ENCODE data around the gene FAM111A. TPM values are rescaled to one million over a fixed set of nuclear protein-coding genes. Genes with fewer than 3 reads are reported as not detected.

FAM111A gene
- total and polyA plus RNA-seq, 9 of the 15 experiments (the other 6 are each of a cell fraction or from before 2014, with no cell fraction given), result 14.8 to 30.6 (median 20.1) TPM

DNA sequence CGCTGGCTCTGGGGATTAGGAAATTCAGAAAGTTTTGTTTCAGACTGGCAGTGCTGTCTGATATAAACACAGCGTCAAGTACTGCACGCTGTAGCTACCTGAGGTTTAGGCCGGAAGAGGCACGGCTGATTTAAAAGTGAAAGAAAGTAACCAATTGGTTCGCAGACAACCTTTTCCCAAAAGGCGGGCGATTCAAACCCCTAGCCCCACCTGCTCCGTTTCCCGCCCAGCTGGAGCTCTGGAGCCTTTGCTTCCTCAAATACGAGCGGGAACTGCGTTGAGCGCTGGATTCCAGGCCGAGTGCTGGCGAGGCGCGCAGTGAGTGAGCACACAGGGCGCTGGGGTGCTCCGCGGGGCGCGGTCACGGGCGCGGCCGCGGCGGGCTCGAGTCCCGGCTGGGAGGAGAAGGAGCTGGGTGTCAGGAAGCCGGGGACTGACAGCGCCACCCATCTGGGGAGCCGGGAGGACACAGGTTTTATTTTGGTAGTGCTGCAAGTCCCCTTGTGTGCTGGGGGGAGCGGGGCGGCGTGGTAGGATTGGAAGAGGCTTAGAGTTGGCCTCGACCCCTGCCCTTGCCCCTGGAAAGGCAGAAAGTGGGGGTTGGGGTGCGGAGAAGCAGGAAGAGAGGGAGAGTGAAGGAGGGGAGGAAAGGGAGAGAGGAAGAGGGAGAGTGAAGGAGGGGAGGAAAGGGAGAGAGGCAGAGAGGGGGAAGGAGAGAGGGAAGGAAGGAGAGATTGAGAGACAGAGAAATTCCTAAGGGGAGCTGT, 2.1 kb downstream of the FAM111A start (continued):
- TF ChIP-seq NR2C2 (CRISPR knock-in tag; IDR thresholded peaks at IDR 0.05) (peak; percentile 89), NR2C2 (tag; IDR thresholded peaks at IDR 0.05) (peak; percentile 45), IRF2 (CRISPR knock-in tag; IDR thresholded peaks at IDR 0.05) (peak; percentile 94), NRF1 (conservative IDR thresholded peaks at IDR 0.05 in 1 of 2, IDR thresholded peaks at IDR 0.05 in 1 of 2) (peak; percentile 36 to 55; a peak in 3 of 4 replicates), DPF2 (IDR thresholded peaks at IDR 0.05) (peak; percentile 39; the same call in 1 of the 2 replicates), HDAC1 (IDR thresholded peaks at IDR 0.05) (peak in 1 of 2 experiments; percentile 91; a peak in 2 of 4 replicates), CTBP1 (IDR thresholded peaks at IDR 0.05; ENCODE audit: borderline replicate concordance) (peak; percentile 60), MAZ (CRISPR knock-in tag; conservative IDR thresholded peaks at IDR 0.05 in 1 of 2, IDR thresholded peaks at IDR 0.05 in 1 of 2) (peak; percentile 56 to 94; a peak in 3 of 4 replicates), LCOR (CRISPR knock-in tag; IDR thresholded peaks at IDR 0.05) (peak; percentile 100), L3MBTL2 (IDR thresholded peaks at IDR 0.05) (peak; percentile 100), TCF3 (CRISPR knock-in tag; IDR thresholded peaks at IDR 0.05) (peak; percentile 35; the same call in 1 of the 2 replicates), POLR2G (IDR thresholded peaks at IDR 0.05; ENCODE audit: low read depth, low read length) (peak; percentile 92), ZNF444 (CRISPR knock-in tag; IDR thresholded peaks at IDR 0.05) (no peak), CBFA2T3 (IDR thresholded peaks at IDR 0.05) (0 out of 2 replicates have a peak, but pooled peaks have one; percentile 2), ZNF133 (CRISPR knock-in tag; IDR thresholded peaks at IDR 0.05) (no peak), POLR2AphosphoS2 (IDR thresholded peaks at IDR 0.05; ENCODE audit: low read length) (no peak), ZNF24 (IDR thresholded peaks at IDR 0.05) (peak; percentile 60; the same call in 1 of the 2 replicates)
- TF ChIP-seq, protein P1, sequence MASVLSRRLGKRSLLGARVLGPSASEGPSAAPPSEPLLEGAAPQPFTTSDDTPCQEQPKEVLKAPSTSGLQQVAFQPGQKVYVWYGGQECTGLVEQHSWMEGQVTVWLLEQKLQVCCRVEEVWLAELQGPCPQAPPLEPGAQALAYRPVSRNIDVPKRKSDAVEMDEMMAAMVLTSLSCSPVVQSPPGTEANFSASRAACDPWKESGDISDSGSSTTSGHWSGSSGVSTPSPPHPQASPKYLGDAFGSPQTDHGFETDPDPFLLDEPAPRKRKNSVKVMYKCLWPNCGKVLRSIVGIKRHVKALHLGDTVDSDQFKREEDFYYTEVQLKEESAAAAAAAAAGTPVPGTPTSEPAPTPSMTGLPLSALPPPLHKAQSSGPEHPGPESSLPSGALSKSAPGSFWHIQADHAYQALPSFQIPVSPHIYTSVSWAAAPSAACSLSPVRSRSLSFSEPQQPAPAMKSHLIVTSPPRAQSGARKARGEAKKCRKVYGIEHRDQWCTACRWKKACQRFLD (CRISPR knock-in tag; IDR thresholded peaks at IDR 0.05), result peak; percentile 91
- TF ChIP-seq, protein P2, sequence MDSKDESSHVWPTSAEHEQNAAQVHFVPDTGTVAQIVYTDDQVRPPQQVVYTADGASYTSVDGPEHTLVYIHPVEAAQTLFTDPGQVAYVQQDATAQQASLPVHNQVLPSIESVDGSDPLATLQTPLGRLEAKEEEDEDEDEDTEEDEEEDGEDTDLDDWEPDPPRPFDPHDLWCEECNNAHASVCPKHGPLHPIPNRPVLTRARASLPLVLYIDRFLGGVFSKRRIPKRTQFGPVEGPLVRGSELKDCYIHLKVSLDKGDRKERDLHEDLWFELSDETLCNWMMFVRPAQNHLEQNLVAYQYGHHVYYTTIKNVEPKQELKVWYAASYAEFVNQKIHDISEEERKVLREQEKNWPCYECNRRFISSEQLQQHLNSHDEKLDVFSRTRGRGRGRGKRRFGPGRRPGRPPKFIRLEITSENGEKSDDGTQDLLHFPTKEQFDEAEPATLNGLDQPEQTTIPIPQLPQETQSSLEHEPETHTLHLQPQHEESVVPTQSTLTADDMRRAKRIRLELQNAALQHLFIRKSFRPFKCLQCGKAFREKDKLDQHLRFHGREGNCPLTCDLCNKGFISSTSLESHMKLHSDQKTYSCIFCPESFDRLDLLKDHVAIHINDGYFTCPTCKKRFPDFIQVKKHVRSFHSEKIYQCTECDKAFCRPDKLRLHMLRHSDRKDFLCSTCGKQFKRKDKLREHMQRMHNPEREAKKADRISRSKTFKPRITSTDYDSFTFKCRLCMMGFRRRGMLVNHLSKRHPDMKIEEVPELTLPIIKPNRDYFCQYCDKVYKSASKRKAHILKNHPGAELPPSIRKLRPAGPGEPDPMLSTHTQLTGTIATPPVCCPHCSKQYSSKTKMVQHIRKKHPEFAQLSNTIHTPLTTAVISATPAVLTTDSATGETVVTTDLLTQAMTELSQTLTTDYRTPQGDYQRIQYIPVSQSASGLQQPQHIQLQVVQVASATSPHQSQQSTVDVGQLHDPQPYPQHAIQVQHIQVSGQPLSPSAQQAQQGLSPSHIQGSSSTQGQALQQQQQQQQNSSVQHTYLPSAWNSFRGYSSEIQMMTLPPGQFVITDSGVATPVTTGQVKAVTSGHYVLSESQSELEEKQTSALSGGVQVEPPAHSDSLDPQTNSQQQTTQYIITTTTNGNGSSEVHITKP (IDR thresholded peaks at IDR 0.05; ENCODE audit: partially characterized antibody), result peak; percentile 24
- TF ChIP-seq, protein P3, sequence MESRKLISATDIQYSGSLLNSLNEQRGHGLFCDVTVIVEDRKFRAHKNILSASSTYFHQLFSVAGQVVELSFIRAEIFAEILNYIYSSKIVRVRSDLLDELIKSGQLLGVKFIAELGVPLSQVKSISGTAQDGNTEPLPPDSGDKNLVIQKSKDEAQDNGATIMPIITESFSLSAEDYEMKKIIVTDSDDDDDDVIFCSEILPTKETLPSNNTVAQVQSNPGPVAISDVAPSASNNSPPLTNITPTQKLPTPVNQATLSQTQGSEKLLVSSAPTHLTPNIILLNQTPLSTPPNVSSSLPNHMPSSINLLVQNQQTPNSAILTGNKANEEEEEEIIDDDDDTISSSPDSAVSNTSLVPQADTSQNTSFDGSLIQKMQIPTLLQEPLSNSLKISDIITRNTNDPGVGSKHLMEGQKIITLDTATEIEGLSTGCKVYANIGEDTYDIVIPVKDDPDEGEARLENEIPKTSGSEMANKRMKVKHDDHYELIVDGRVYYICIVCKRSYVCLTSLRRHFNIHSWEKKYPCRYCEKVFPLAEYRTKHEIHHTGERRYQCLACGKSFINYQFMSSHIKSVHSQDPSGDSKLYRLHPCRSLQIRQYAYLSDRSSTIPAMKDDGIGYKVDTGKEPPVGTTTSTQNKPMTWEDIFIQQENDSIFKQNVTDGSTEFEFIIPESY (CRISPR knock-in tag; IDR thresholded peaks at IDR 0.05), result peak; percentile 92
- TF ChIP-seq, protein P4, sequence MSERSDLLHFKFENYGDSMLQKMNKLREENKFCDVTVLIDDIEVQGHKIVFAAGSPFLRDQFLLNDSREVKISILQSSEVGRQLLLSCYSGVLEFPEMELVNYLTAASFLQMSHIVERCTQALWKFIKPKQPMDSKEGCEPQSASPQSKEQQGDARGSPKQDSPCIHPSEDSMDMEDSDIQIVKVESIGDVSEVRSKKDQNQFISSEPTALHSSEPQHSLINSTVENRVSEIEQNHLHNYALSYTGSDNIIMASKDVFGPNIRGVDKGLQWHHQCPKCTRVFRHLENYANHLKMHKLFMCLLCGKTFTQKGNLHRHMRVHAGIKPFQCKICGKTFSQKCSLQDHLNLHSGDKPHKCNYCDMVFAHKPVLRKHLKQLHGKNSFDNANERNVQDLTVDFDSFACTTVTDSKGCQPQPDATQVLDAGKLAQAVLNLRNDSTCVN (CRISPR knock-in tag; IDR thresholded peaks at IDR 0.05), result peak; percentile 93
